Neural progenitor cell (in vitro differentiated cells): ENCODE data around the gene DOCK4. TPM values are rescaled to one million over a fixed set of nuclear protein-coding genes. Genes with fewer than 3 reads are reported as not detected.

Source experiments
- DNase-seq: peaks from one replicate; pipeline ENCODE4 v3.0.0-alpha.2; 2016; ENCODE audit warnings: low spot score
- H2AFZ ChIP-seq: fragments of 200-600 bp; sonication (generic); replicated peaks from 2 replicates; pipeline ENCODE4 v1.6.1; 2016; ENCODE audit warnings: antibody characterized with exemption
- H3F3A ChIP-seq: fragments of 200-600 bp; sonication (generic); 2 replicates; pipeline ENCODE4 v1.6.1; 2016; ENCODE audit warnings: antibody characterized with exemption, low read depth
- H3K27ac ChIP-seq: fragments of 200-600 bp; sonication (generic); 2 replicates; pipeline ENCODE4 v1.5.1; 2016; ENCODE audit warnings: mild to moderate bottlenecking
- H3K27me3 ChIP-seq: fragments of 200-600 bp; sonication (generic); 2 replicates; pipeline ENCODE4 v1.6.1; 2016; ENCODE audit warnings: mild to moderate bottlenecking, moderate library complexity
- H3K36me3 ChIP-seq: fragments of 200-600 bp; sonication (generic); 2 replicates; pipeline ENCODE4 v1.5.1; 2016
- H3K4me1 ChIP-seq: fragments of 200-600 bp; sonication (generic); 2 replicates; pipeline ENCODE4 v1.6.1; 2016; ENCODE audit warnings: mixed run types
- H3K4me2 ChIP-seq: fragments of 200-600 bp; sonication (generic); 2 replicates; pipeline ENCODE4 v1.6.1; 2016
- H3K4me3 ChIP-seq: fragments of 200-600 bp; sonication (generic); 2 replicates; pipeline ENCODE4 v1.5.1; 2016
- H3K79me2 ChIP-seq: fragments of 200-600 bp; sonication (generic); 2 replicates; pipeline ENCODE4 v1.6.1; 2016; ENCODE audit warnings: low read depth
- H3K9ac ChIP-seq: fragments of 200-600 bp; sonication (generic); 2 replicates; pipeline ENCODE4 v1.6.1; 2016
- H3K9me3 ChIP-seq: fragments of 200-600 bp; sonication (generic); 2 replicates; pipeline ENCODE4 v1.5.1; 2016; ENCODE audit warnings: low read depth
- H4K20me1 ChIP-seq: fragments of 200-600 bp; sonication (generic); 2 replicates; pipeline ENCODE4 v1.6.1; 2016; ENCODE audit warnings: low read depth
- H3K27ac Mint-ChIP-seq: 3 replicates; pipeline ENCODE4 v1.8.0; 2021; ENCODE audit warnings: mixed read lengths
- H3K27me3 Mint-ChIP-seq: 2 replicates; pipeline ENCODE4 v1.8.0; 2022; ENCODE audit warnings: low read depth, mild to moderate bottlenecking, inconsistent platforms, moderate library complexity, mixed read lengths; ENCODE audit not compliant: insufficient read depth
- H3K36me3 Mint-ChIP-seq: 3 replicates; pipeline ENCODE4 v1.8.0; 2021; ENCODE audit warnings: mixed read lengths
- H3K4me1 Mint-ChIP-seq: 3 replicates; pipeline ENCODE4 v1.8.0; 2021; ENCODE audit warnings: mixed read lengths
- H3K4me3 Mint-ChIP-seq: 3 replicates; pipeline ENCODE4 v1.8.0; 2021; ENCODE audit warnings: mild to moderate bottlenecking, moderate library complexity, mixed read lengths
- H3K9me3 Mint-ChIP-seq: 3 replicates; pipeline ENCODE4 v1.8.0; 2020; ENCODE audit warnings: mixed read lengths
- EZH2 ChIP-seq: fragments of 200-600 bp; sonication (generic); IDR thresholded peaks from 2 replicates; pipeline ENCODE4 v1.6.1; 2017; ENCODE audit warnings: antibody characterized with exemption, mild to moderate bottlenecking, moderate library complexity
- EZH2phosphoT487 ChIP-seq: fragments of 200-600 bp; sonication (generic); IDR thresholded peaks from 2 replicates; pipeline ENCODE4 v1.6.1; 2017; ENCODE audit warnings: antibody characterized with exemption
- total RNA-seq: library from RNA; depleted of rRNA; stranded (reverse); fragments of >200 nt; gene quantifications from 2 replicates; pipeline ENCODE4 v1.2.3, GENCODE V29; 2015; ENCODE audit warnings: low replicate concordance
- TF ChIP-seq, protein P1 (sequence below): fragments of 200-600 bp; sonication (generic); IDR thresholded peaks from 2 replicates; pipeline ENCODE4 v1.5.1; 2017; ENCODE audit warnings: antibody characterized with exemption, mild to moderate bottlenecking

The DOCK4 gene
- total RNA-seq, 1 donor from 2014 or later: 11.4 TPM

DNA sequence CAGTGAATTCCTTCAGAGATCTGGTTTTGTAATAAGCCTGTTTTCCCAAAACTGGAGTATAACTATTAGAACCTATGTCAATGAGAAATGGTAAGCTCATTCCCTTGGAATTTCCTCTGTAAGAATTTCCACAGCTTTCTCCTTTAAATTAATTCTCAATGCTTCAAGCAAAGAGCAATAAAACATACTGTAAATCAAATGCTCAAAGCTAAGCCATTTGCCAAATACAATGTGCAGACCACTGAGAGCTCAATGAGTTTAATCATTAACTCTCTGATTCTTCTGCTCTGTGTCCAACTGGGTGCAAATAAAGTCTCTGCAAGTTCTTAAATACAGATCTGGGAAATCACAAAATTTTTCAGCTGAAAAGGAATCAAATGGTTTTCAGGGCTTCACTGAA, 416.3 kb downstream of the DOCK4 start:
- no peaks in the 10 kb centered on the region for H3K79me2 ChIP-seq
- no peak overlapping the region for H3K4me3 ChIP-seq
- no peaks in the 10 kb centered on the region for H3K9me3 ChIP-seq
- Mint-ChIP-seq H3K4me1 (peaks cover 7% of the 10 kb centered on the region), H3K36me3 (peaks cover 9% of the 10 kb centered on the region), H3K27ac (no peak overlapping the region), H3K27me3 (no peaks in the 10 kb centered on the region), H3K4me3 (no peak overlapping the region), H3K9me3 (peaks cover 8% of the 10 kb centered on the region)
- H2AFZ ChIP-seq: no peak overlapping the region
- no peak overlapping the region for H3K9ac ChIP-seq
- H4K20me1 ChIP-seq: no peaks in the 10 kb centered on the region
- H3K4me1 ChIP-seq: peaks cover 14% of the 10 kb centered on the region
- no peaks in the 10 kb centered on the region for H3F3A ChIP-seq
- no peaks in the 10 kb centered on the region for H3K36me3 ChIP-seq
- no peaks in the 10 kb centered on the region for H3K27me3 ChIP-seq
- no peak for DNase-seq
- TF ChIP-seq EZH2phosphoT487 (no peak), EZH2 (no peak)
- TF ChIP-seq, protein P1, sequence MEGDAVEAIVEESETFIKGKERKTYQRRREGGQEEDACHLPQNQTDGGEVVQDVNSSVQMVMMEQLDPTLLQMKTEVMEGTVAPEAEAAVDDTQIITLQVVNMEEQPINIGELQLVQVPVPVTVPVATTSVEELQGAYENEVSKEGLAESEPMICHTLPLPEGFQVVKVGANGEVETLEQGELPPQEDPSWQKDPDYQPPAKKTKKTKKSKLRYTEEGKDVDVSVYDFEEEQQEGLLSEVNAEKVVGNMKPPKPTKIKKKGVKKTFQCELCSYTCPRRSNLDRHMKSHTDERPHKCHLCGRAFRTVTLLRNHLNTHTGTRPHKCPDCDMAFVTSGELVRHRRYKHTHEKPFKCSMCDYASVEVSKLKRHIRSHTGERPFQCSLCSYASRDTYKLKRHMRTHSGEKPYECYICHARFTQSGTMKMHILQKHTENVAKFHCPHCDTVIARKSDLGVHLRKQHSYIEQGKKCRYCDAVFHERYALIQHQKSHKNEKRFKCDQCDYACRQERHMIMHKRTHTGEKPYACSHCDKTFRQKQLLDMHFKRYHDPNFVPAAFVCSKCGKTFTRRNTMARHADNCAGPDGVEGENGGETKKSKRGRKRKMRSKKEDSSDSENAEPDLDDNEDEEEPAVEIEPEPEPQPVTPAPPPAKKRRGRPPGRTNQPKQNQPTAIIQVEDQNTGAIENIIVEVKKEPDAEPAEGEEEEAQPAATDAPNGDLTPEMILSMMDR: no peak
- H3K4me2 ChIP-seq: no peak overlapping the region
- no peak overlapping the region for H3K27ac ChIP-seq

DNA sequence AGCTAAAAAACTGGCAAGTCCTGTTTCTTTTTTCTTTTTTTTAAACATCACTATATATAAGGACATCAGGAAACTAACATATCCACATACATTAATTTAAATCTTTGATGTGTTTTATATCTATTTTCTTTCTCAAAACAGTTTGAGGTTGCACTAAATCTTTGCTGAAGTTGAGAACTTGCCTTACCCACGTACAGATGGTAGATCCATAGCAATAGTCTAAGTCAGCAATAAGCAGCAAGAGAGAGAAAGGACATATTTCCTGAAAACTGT, 417.2 kb downstream of the DOCK4 start:
- TF ChIP-seq, protein P1: no peak
- TF ChIP-seq EZH2 (no peak), EZH2phosphoT487 (no peak)
- H3K79me2 ChIP-seq: no peaks in the 10 kb centered on the region
- no peaks in the 10 kb centered on the region for H3K36me3 ChIP-seq
- no peaks in the 10 kb centered on the region for H3F3A ChIP-seq
- H3K27ac ChIP-seq: no peak overlapping the region
- Mint-ChIP-seq H3K9me3 (peaks cover 2% of the 10 kb centered on the region), H3K27ac (no peak overlapping the region), H3K4me1 (peaks cover 7% of the 10 kb centered on the region), H3K27me3 (no peaks in the 10 kb centered on the region), H3K4me3 (no peak overlapping the region), H3K36me3 (peaks cover 6% of the 10 kb centered on the region)
- peaks cover 14% of the 10 kb centered on the region for H3K4me1 ChIP-seq
- no peak overlapping the region for H2AFZ ChIP-seq
- no peaks in the 10 kb centered on the region for H4K20me1 ChIP-seq
- no peaks in the 10 kb centered on the region for H3K27me3 ChIP-seq
- no peak overlapping the region for H3K4me3 ChIP-seq
- DNase-seq: no peak
- H3K9me3 ChIP-seq: no peaks in the 10 kb centered on the region
- peak overlapping the region; percentile 40 for H3K4me2 ChIP-seq
- no peak overlapping the region for H3K9ac ChIP-seq

DNA sequence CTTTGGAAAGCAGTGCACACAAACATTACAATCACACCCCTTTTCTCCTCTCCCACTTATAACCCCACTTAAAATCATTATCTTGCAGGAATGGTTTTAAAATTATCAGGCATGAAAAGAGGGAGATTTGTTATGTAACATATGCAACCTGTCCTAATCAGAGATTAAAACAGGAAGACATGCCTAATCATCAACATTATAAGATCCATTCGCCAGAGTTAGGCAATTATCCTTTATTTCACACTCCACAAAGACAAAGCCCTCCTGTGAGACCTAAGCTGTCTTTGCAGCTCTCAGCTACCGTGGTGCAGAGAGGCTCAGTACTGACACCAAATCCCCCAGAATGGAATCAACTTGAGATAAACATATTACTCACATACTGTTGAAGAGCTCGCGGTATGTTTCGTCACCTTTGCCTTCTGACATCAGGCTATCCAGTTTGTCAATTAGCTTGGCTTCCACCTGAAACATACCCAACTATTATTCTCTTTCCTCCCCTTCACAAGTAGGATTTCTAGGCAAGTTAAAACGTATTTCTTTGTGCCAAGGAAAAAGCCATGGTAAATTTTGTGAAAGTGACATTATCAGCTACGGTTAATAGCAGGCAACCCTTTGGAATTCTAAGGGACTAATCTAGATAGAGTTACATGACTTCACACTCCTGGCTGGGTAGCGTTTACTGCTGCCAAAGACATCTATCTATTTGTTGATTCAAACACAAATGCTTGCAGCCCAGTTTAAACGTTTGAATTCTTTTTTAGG, 417.7 kb downstream of the DOCK4 start:
- no peak overlapping the region for H3K4me3 ChIP-seq
- no peaks in the 10 kb centered on the region for H3K27me3 Mint-ChIP-seq
- peak overlapping the region; percentile 40 for H3K4me2 ChIP-seq
- no peaks in the 10 kb centered on the region for H3K36me3 ChIP-seq
- H3K4me1 Mint-ChIP-seq: peaks cover 7% of the 10 kb centered on the region
- H3K9me3 ChIP-seq: no peaks in the 10 kb centered on the region
- peaks cover 14% of the 10 kb centered on the region for H3K4me1 ChIP-seq
- H4K20me1 ChIP-seq: no peaks in the 10 kb centered on the region
- H3K27ac Mint-ChIP-seq: no peak overlapping the region
- H3K9ac ChIP-seq: no peak overlapping the region
- peak; percentile 67 for DNase-seq
- H3K27ac ChIP-seq: no peak overlapping the region
- no peaks in the 10 kb centered on the region for H3F3A ChIP-seq
- TF ChIP-seq EZH2phosphoT487: no peak
- TF ChIP-seq EZH2: no peak
- TF ChIP-seq, protein P1: no peak
- H3K27me3 ChIP-seq: no peaks in the 10 kb centered on the region
- H3K4me3 Mint-ChIP-seq: no peak overlapping the region
- H3K79me2 ChIP-seq: no peaks in the 10 kb centered on the region
- H2AFZ ChIP-seq: no peak overlapping the region
- H3K36me3 Mint-ChIP-seq: peaks cover 6% of the 10 kb centered on the region
- no peaks in the 10 kb centered on the region for H3K9me3 Mint-ChIP-seq
